Measurements from ENCODE around the gene SP5. TPM values are rescaled to one million over a fixed set of nuclear protein-coding genes. Genes with fewer than 3 reads are reported as not detected.
A peak's percentile ranks its signal among the peaks of the same experiment; 100 is the strongest.

The SP5 gene
- total and polyA plus RNA-seq, 2 experiments from 2014 or later: 1.9 to 2.4 TPM

DNA sequence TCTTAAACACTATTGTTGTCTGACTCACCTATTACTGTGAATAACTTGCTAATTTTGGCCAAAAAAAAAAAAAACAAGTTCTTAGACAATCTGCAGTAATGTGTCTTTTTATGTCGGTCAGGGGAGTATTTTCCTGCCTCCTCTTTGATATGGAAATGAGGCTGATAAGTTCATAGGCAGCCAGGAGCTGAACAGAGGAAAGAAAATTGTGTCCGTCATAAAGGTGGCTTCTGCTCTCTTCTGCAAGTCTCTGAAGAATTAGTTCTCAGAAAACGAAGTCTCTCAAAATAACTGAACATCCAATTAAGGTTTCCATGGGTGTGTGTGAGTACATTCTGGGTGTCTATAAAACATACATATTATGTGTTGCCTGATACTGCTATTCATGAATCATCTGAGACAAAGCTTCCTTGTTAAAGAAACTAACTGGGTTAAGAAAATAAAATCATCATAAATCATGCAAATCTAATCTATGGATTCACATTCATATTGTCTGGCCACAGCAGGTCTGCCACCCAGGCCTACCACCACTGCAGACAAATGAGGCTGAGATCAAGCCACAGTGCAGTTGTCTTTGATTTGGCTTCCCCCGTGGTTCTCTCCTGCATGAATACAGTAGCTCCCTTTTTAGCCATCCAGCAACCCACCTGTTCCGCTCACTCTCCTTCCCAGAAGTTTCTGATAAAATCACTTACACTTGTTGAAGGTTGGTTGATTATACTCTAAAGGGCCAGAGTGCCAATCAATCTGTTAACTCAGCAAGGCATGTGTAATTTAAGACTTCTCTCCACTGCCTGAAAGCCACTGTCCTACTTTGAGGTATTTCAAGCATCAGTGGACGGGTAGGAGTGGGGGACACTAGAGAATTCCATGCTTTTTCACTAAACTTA is 19.4 kb upstream of the SP5 start:
- no peaks in the 10 kb centered on the region for H3K9me2 ChIP-seq (replicated peaks; ENCODE audit: insufficient read depth)
- TF ChIP-seq EZH2phosphoT487 (IDR thresholded peaks at IDR 0.05; ENCODE audit: low read depth, severe bottlenecking, unreplicated experiment): no peak
- TF ChIP-seq EZH2 (IDR thresholded peaks at IDR 0.05; ENCODE audit: borderline replicate concordance): no peak
- TF ChIP-seq, protein P1, sequence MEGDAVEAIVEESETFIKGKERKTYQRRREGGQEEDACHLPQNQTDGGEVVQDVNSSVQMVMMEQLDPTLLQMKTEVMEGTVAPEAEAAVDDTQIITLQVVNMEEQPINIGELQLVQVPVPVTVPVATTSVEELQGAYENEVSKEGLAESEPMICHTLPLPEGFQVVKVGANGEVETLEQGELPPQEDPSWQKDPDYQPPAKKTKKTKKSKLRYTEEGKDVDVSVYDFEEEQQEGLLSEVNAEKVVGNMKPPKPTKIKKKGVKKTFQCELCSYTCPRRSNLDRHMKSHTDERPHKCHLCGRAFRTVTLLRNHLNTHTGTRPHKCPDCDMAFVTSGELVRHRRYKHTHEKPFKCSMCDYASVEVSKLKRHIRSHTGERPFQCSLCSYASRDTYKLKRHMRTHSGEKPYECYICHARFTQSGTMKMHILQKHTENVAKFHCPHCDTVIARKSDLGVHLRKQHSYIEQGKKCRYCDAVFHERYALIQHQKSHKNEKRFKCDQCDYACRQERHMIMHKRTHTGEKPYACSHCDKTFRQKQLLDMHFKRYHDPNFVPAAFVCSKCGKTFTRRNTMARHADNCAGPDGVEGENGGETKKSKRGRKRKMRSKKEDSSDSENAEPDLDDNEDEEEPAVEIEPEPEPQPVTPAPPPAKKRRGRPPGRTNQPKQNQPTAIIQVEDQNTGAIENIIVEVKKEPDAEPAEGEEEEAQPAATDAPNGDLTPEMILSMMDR (IDR thresholded peaks at IDR 0.05; ENCODE audit: poor library complexity): no peak
- H2AFZ ChIP-seq: no peak overlapping the region
- H3K27ac ChIP-seq: no peak overlapping the region
- H3K4me2 ChIP-seq: peak overlapping the region; percentile 10
- H3K4me1 ChIP-seq (ENCODE audit: insufficient read depth): peaks cover 5% of the 10 kb centered on the region
- no peaks in the 10 kb centered on the region for H3K27me3 ChIP-seq
- H4K20me1 ChIP-seq (ENCODE audit: insufficient read depth, poor library complexity, severe bottlenecking): no peaks in the 10 kb centered on the region
- H3K4me3 ChIP-seq: no peak overlapping the region
- H3K9me3 ChIP-seq (ENCODE audit: low read depth): no peaks in the 10 kb centered on the region
- no peaks in the 10 kb centered on the region for H3K79me2 ChIP-seq
- no peak for DNase-seq (ENCODE audit: low spot score)
- 64% methylated on average over 6 of the region's 6 CpGs for WGBS (ENCODE audit: low lambda C conversion rate, missing lambda C conversion rate)
- no peaks in the 10 kb centered on the region for H3K36me3 ChIP-seq (replicated peaks; ENCODE audit: insufficient read depth, low read depth)

DNA sequence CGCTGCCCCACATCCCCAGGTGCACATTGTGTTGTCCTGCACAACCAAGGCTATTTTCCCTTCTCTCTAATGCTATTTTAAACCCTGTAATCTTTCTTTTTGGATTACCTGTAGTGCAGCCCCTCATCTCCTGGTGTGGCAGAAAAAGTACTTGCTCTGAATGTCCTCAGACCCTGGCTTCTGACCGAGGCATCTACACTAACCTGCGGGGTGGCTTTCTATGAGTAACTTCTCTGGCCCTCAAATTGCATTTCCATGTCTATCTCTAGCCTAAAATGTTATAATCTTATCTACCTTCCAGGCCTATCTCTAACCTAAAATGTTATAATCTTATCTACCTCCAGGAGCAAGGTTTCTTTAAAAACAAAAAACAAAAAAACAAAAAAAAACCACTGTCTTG is 18.2 kb upstream of the SP5 start:
- no peaks in the 10 kb centered on the region for H3K9me3 ChIP-seq (ENCODE audit: low read depth)
- no peak overlapping the region for H2AFZ ChIP-seq
- no peak overlapping the region for H3K27ac ChIP-seq
- H3K36me3 ChIP-seq (replicated peaks; ENCODE audit: insufficient read depth, low read depth): no peaks in the 10 kb centered on the region
- peaks cover 5% of the 10 kb centered on the region for H3K4me1 ChIP-seq (ENCODE audit: insufficient read depth)
- H3K9me2 ChIP-seq (replicated peaks; ENCODE audit: insufficient read depth): no peaks in the 10 kb centered on the region
- no peaks in the 10 kb centered on the region for H4K20me1 ChIP-seq (ENCODE audit: insufficient read depth, poor library complexity, severe bottlenecking)
- no peak for DNase-seq (ENCODE audit: low spot score)
- H3K79me2 ChIP-seq: no peaks in the 10 kb centered on the region
- WGBS (ENCODE audit: low lambda C conversion rate, missing lambda C conversion rate): 72% methylated on average over 3 of the region's 3 CpGs
- TF ChIP-seq, protein P1 (IDR thresholded peaks at IDR 0.05; ENCODE audit: poor library complexity): no peak
- TF ChIP-seq EZH2 (IDR thresholded peaks at IDR 0.05; ENCODE audit: borderline replicate concordance) (no peak), EZH2phosphoT487 (IDR thresholded peaks at IDR 0.05; ENCODE audit: low read depth, severe bottlenecking, unreplicated experiment) (no peak)
- H3K4me3 ChIP-seq: no peak overlapping the region
- no peak overlapping the region for H3K4me2 ChIP-seq
- H3K27me3 ChIP-seq: no peaks in the 10 kb centered on the region

DNA sequence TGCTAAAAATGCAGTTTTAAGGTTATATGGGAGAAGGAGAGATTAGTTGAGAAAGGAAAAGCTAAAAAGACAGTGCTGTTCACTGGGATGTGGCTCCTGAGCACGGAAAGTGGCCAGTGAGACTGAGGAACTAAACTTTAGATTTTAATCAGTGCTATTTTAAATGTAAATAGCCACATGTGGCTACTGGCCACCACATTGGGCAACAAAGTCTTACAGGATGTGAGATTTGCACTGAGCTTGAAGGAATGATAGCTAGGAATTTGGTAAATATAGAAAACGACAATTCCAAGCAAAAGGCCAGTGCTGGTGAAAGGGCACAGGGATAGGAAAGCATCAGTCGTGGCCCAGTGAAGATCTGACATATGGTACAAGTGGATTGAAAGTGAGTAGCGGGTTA is 14.1 kb upstream of the SP5 start:
- H3K4me1 ChIP-seq (ENCODE audit: insufficient read depth): no peaks in the 10 kb centered on the region
- H2AFZ ChIP-seq: no peak overlapping the region
- 62% methylated on average over 4 of the region's 4 CpGs for WGBS (ENCODE audit: low lambda C conversion rate, missing lambda C conversion rate)
- no peak for DNase-seq (ENCODE audit: low spot score)
- TF ChIP-seq, protein P1 (IDR thresholded peaks at IDR 0.05; ENCODE audit: poor library complexity): no peak
- TF ChIP-seq EZH2 (IDR thresholded peaks at IDR 0.05; ENCODE audit: borderline replicate concordance) (no peak), EZH2phosphoT487 (IDR thresholded peaks at IDR 0.05; ENCODE audit: low read depth, severe bottlenecking, unreplicated experiment) (no peak)
- H3K27me3 ChIP-seq: no peaks in the 10 kb centered on the region
- H3K4me2 ChIP-seq: no peak overlapping the region
- no peak overlapping the region for H3K4me3 ChIP-seq
- no peaks in the 10 kb centered on the region for H3K36me3 ChIP-seq (replicated peaks; ENCODE audit: insufficient read depth, low read depth)
- no peak overlapping the region for H3K27ac ChIP-seq
- no peaks in the 10 kb centered on the region for H3K9me2 ChIP-seq (replicated peaks; ENCODE audit: insufficient read depth)
- H4K20me1 ChIP-seq (ENCODE audit: insufficient read depth, poor library complexity, severe bottlenecking): no peaks in the 10 kb centered on the region
- no peaks in the 10 kb centered on the region for H3K9me3 ChIP-seq (ENCODE audit: low read depth)
- H3K79me2 ChIP-seq: no peaks in the 10 kb centered on the region
